ENCODE measurements around the gene MED12L. TPM values are rescaled to one million over a fixed set of nuclear protein-coding genes. Genes with fewer than 3 reads are reported as not detected.
"Not testable (repeated sequence)": the region's sequence is repeated elsewhere in the genome, so short reads cannot be mapped to it uniquely, and the experiment has no call there.

MED12L gene
- total and polyA plus RNA-seq, 2 donors (not counting 1 experiment from before 2014, with no cell fraction given) = 0.94 to 4.3 TPM

GRCh38 chr3:151230646-151231045 is 145.2 kb downstream of the MED12L start:
- Histone ChIP-seq H3K36me3 (ENCODE audit: control insufficient read depth, insufficient read depth, low read length) (no peaks in the 10 kb centered on the region), H3K27me3 (ENCODE audit: control insufficient read depth, insufficient read depth, low read length) (no peaks in the 10 kb centered on the region), H3K9ac (ENCODE audit: insufficient read depth, low read length) (no peak overlapping the region), H3K9me3 (ENCODE audit: control insufficient read depth, insufficient read depth, low read depth, low read length) (no peaks in the 10 kb centered on the region), H3K27ac (ENCODE audit: insufficient read depth, low read length) (no peak overlapping the region), H3K4me2 (ENCODE audit: extremely low read depth, insufficient read depth, low read length) (no peak overlapping the region), H2AFZ (ENCODE audit: low read length) (no peak overlapping the region), H3K4me3 (replicated peaks in 1 of 4; ENCODE audit: control extremely low read depth in 1 of 4, insufficient read depth in 1 of 4, low read depth in 3 of 4, low read length in 4 of 4) (no peak overlapping the region), H3K4me1 (ENCODE audit: control insufficient read depth, extremely low read depth, insufficient read depth, low read length) (peaks cover 27% of the 10 kb centered on the region), H3K79me2 (ENCODE audit: control insufficient read depth, insufficient read depth, low read length) (no peaks in the 10 kb centered on the region), H4K20me1 (ENCODE audit: control insufficient read depth, extremely low read depth, insufficient read depth, low read length) (no peaks in the 10 kb centered on the region)
- TF ChIP-seq CTCF (conservative IDR thresholded peaks at IDR 0.05 in 1 of 2, IDR thresholded peaks at IDR 0.05 in 1 of 2; ENCODE audit: low read depth in 1 of 2, low read length in 2 of 2) (no peak), EZH2 (IDR thresholded peaks at IDR 0.05; ENCODE audit: low read length, missing control alignments) (no peak)
- DNase-seq (ENCODE audit: low read depth in 2 of 2) = no peak

- H2AFZ ChIP-seq (ENCODE audit: low read length); H4K20me1 ChIP-seq (ENCODE audit: control insufficient read depth, extremely low read depth, insufficient read depth, low read length); H3K4me2 ChIP-seq (ENCODE audit: extremely low read depth, insufficient read depth, low read length); H3K27ac ChIP-seq (ENCODE audit: insufficient read depth, low read length); H3K79me2 ChIP-seq (ENCODE audit: control insufficient read depth, insufficient read depth, low read length); H3K27me3 ChIP-seq (ENCODE audit: control insufficient read depth, insufficient read depth, low read length); H3K9ac ChIP-seq (ENCODE audit: insufficient read depth, low read length); H3K4me3 ChIP-seq (replicated peaks in 1 of 4; ENCODE audit: control extremely low read depth in 1 of 4, insufficient read depth in 1 of 4, low read depth in 3 of 4, low read length in 4 of 4); H3K9me3 ChIP-seq (ENCODE audit: control insufficient read depth, insufficient read depth, low read depth, low read length); H3K36me3 ChIP-seq (ENCODE audit: control insufficient read depth, insufficient read depth, low read length); DNase-seq (ENCODE audit: low read depth in 2 of 2): not testable (repeated sequence)
- peaks cover 13% of the 10 kb centered on the region for H3K4me1 ChIP-seq (ENCODE audit: control insufficient read depth, extremely low read depth, insufficient read depth, low read length)
These were observed 146.9 kb downstream of the MED12L start for GRCh38 chr3:151232403-151232802.

GRCh38 chr3:151232991-151233390 is 147.5 kb downstream of the MED12L start:
- no peaks in the 10 kb centered on the region for H3K9me3 ChIP-seq (ENCODE audit: control insufficient read depth, insufficient read depth, low read depth, low read length)
- DNase-seq (ENCODE audit: low read depth in 2 of 2) = no peak
- H3K4me1 ChIP-seq (ENCODE audit: control insufficient read depth, extremely low read depth, insufficient read depth, low read length) = peaks cover 8% of the 10 kb centered on the region
- H3K9ac ChIP-seq (ENCODE audit: insufficient read depth, low read length) = no peak overlapping the region
- TF ChIP-seq EZH2 (IDR thresholded peaks at IDR 0.05; ENCODE audit: low read length, missing control alignments) = no peak
- no peak for TF ChIP-seq CTCF (conservative IDR thresholded peaks at IDR 0.05 in 1 of 2, IDR thresholded peaks at IDR 0.05 in 1 of 2; ENCODE audit: low read depth in 1 of 2, low read length in 2 of 2)
- H3K4me2 ChIP-seq (ENCODE audit: extremely low read depth, insufficient read depth, low read length) = no peak overlapping the region
- H4K20me1 ChIP-seq (ENCODE audit: control insufficient read depth, extremely low read depth, insufficient read depth, low read length) = no peaks in the 10 kb centered on the region
- H3K4me3 ChIP-seq (replicated peaks in 1 of 4; ENCODE audit: control extremely low read depth in 1 of 4, insufficient read depth in 1 of 4, low read depth in 3 of 4, low read length in 4 of 4) = no peak overlapping the region
- no peaks in the 10 kb centered on the region for H3K36me3 ChIP-seq (ENCODE audit: control insufficient read depth, insufficient read depth, low read length)
- H2AFZ ChIP-seq (ENCODE audit: low read length) = no peak overlapping the region
- H3K27me3 ChIP-seq (ENCODE audit: control insufficient read depth, insufficient read depth, low read length) = no peaks in the 10 kb centered on the region
- H3K27ac ChIP-seq (ENCODE audit: insufficient read depth, low read length) = no peak overlapping the region
- no peaks in the 10 kb centered on the region for H3K79me2 ChIP-seq (ENCODE audit: control insufficient read depth, insufficient read depth, low read length)

Data from fibroblast of lung (primary cell).